NCI-H1048 (cell line): Measurements from ENCODE around the gene EIF4G3.
"Not testable (repeated sequence)": the region's sequence is repeated elsewhere in the genome, so short reads cannot be mapped to it uniquely, and the experiment has no call there.

ENCODE experiments used
- DNase-seq: peaks from one replicate; lab custom pipeline; 2025; lab: John Stamatoyannopoulos, UW

Gene EIF4G3

DNA sequence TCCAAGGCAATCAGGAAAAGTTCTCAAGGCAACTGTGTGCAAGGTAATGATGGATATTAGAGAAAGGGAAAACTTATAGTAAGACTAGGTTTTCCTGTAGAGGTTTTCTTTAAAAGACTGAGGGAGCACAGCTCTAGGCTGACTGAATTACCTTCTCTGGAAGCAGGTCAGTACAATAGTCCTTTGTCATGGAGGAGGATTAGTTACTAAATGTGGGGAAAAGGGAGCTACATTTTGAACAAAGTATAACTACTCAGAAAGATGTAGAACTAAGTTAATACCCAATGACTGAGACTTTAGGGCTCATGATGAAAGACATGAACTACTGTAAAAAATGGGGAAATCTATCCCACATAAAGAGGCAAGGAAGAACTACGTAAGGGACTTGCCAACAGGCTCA lies 241.0 kb downstream of the EIF4G3 start:
- DNase-seq = no peak

DNA sequence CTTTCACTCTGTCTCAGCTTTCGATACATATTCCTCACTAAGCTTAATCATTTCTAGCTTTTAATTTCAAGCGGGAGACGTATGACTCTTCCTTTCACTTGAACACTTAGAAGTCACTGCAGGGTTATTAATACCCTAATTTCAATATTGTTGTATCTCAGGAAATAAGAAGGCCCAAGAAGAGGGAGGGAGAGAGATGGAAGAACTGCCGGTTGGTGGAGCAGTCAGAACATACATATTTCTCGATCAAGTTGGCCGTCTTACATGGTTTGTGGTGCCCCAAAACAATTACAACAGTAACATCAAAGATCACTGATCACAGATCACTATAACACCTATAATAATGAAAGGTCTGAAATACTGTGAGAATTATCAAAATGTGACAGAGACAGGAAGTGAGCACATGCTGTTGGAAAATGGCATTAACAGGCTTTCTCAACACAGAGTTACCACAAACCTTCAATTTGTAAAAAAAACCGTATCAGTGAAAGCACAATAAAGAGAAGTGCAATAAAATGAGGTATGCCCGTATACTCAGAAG lies 244.2 kb downstream of the EIF4G3 start:
- DNase-seq = no peak

DNA sequence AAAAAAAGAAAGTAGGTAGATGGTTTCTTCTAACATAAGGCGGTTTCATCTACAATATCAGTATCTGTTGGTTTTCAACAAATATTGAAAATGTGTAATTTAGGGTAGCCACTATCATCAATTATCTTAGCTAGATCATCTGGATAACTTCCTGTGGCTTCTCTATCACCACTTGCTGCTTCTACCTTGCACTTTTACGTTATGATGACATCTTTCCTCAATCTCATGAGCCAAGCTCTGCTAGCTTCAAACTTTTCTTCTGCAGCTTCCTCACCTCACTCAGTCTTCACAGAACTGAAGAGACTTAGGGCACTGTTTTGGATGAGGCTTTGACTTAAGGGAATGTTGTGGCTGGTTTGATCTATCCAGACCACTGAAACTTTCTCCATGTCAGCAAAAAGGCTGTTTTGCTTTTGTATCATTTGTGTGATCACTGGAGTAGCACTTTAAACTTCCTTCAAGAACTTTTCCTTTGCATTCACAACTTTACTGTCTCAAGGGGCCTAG lies 244.7 kb downstream of the EIF4G3 start:
- no peak for DNase-seq

DNA sequence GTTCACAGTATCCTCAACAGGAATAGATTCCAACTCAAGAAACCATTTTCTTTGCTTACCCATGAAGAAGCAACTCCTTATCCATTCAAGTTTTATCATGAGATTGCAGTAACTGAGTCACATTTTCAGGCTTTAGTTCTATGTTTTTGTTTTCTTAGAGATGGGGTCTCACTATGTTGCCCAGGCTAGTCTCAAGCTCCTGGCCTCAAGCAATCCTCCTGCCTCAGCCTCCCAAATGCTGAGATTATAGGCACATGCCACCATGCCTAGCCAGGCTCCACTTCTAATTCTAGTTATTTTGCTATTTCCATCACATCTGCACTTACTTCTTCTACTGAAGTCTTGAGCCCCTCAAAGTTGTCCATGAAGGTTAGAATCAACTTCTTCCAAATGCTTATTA lies 246.3 kb downstream of the EIF4G3 start:
- DNase-seq = no peak

DNA sequence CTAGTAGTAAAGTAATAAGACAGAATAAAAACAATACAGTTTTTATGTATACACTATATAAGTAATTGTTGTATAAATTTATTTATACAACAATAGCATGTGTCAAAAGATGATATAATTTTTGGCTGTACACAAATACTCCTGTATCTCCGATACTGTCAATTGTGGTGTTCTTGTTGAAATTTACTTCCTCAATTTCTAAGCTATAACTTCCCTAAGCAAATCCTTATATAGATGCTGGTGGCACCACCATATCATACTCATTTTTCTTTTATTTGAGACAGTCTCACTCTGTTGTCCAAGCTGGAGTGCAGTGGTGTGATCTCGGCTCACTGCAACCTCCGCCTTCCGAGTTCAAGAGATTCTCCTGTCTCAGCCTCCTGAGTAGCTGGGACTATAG lies 248.6 kb downstream of the EIF4G3 start:
- DNase-seq = no peak

DNA sequence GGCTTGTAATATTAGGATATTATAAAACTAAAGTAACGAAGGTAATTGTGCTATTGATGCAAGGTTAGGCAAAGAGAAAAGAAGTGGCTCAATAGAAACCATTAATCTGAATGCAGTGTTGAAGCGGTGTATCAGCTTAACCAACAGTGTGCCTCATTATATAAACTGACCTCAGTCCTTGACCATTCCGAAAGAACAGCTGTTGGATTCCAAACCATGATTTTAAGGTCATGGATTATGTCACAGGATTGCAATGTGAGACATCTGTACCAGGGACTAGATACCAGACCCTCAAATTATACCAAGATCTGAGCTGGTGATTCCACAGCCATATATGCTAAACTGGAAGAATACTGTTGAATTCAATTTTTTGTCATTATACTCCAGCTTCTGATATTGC lies 255.4 kb downstream of the EIF4G3 start:
- DNase-seq = no peak

DNA sequence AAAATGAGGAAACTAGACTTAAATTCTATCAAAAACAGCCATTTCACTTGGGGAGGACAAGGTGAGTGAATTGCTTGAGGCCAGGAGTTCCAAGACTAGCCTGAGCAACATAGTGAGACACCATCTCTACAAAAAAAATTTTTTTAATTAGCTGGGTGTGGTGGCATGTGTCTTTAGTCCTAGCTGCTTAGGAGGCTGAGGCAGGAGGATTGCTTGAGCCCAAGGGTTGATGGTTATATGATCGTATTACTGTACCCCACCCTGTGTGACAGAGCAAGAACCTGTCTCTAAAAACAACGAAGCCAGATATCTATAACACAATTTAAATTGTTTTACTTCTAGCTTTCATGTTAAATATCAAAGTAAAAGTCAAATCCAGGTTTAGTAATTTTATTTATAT lies 263.5 kb downstream of the EIF4G3 start:
- DNase-seq = no peak

DNA sequence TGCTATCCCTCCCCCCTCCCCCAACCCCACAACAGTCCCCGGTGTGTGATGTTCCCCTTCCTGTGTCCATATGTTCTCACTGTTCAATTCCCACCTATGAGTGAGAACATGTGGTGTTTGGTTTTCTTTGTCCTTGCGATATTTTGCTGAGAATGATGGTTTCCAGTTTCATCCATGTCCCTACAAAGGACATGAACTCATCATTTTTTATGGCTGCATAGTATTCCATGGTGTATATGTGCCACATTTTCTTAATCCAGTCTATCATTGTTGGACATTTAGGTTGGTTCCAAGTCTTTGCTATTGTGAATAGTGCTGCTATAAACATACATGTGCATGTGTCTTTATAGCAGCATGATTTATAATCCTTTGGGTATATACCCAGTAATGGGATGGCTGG lies 269.2 kb downstream of the EIF4G3 start:
- not testable (repeated sequence) for DNase-seq

DNA sequence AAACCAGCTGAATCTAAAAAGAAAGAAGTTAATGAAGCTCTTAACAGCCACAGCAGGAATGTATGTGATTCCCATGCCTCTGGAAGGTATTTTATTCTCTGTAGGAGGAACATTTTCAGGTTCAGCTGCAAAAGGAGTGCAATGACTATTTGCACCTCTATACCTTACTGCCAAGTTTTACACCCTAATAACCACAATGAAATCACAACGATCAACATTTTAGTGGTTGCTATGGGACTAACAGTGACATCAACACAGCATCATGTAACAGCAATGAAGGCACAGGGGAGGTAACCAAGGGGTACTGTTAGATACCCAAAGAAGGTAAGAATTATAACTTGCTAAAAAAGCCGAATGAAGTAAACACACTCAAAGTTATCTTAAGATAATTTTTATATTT lies 273.3 kb downstream of the EIF4G3 start:
- no peak for DNase-seq

DNA sequence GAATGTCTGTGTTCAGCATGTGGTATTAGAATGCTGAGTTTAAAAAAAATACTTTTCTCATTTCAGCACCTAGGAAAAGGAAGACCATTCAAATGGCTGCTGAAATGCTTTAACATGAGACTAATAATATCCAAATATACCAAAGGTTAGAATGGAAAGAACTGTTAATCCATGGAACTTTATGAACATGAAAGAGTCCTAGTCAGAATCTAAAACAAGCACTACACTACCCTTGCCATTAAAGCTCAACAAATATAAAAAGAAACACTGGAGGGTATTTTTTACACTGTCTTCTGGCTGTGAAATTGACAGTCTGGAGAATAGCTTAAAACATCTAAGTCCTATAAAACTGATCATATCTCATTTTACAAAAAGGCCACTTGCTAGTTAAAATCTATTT lies 276.6 kb downstream of the EIF4G3 start:
- DNase-seq = no peak

DNA sequence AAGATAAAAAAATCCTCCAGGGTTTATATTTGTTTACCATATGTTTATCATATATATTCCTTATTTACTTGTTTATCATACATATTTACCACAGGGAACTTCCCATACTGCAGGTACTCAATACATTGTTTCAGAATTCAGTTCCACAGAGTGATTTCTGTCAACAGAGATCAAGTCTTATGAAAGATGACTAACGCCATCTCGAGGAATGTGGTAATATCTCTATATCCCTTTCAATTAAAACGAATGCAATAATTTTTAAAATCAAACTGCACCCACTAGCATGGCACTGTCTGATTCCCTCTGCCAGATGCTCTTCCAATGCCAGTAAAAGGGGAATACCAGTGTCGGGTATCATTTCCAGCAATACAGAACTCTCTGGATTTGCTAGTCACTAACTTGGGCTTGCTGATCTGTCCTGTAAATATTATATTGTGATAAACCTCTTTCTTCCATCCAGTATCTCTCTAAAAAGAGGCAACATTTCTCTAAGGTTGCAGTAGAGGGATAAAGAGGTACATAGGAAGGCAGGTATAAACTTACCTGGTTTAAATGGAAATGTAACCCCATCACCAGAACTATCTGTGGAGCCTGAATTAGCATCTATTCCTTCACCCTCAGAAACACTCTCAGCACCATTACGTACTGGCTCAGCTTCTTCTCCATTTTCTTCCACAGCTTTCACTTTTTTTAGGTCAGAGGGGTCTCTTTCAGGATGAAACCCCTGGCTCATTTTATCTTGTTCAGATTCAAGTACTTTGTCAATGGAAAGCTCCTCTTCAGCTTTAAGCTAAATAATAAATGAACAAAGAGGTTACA lies 277.3 kb downstream of the EIF4G3 start:
- no peak for DNase-seq

DNA sequence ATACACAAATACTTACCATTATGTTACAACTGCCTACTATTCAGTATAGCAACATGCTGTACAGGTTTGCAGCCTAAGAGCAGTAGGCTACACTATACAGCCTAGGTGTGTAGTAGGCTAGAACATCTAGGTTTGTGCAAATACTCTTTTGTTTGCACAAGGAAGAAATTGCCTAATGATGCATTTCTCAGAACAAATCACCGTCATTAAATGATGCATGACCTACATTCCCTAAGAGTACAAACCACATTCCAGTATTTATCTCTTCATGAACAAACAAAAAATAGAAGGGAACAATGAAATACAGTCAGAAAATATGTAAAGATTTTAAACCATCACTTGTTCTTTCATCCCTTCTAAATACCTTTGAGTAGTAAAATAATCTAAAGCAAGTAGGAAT lies 279.9 kb downstream of the EIF4G3 start:
- DNase-seq = peak; percentile 5

DNA sequence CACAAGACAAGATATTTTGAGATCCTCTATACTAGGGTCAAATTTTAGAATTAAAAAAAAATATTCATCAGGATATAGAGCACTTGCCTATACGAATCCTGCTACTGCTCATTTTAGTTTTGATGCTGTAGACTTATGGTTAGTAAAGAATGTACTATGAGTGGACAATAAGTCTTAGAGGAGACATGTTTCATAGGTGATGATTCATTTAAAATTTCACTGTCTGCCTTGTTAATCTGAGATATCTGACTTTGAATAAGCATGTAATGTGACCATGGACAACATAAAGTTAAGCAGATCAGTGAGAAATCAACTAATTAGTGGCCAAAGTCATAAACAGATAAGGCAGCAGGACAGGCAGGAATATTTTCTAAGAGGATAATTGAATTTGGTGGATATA lies 282.8 kb downstream of the EIF4G3 start:
- no peak for DNase-seq

DNA sequence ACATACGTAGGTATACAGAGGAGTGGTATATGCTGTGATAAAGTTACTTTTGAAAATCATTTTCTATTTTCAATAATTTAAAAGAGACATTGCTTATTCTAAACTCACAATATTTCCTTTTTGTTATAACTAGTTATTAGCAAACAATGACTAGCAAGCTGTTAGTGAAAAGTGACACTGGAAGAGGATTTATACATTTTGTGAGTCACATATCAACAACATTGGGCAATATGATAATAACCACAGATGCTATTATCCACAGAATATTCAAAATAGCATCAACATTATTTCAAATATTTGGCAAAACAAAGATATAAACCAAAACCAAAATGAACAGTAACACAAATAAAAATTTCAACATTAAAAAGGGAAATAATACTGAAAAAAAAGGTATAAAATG lies 285.6 kb downstream of the EIF4G3 start:
- no peak for DNase-seq

DNA sequence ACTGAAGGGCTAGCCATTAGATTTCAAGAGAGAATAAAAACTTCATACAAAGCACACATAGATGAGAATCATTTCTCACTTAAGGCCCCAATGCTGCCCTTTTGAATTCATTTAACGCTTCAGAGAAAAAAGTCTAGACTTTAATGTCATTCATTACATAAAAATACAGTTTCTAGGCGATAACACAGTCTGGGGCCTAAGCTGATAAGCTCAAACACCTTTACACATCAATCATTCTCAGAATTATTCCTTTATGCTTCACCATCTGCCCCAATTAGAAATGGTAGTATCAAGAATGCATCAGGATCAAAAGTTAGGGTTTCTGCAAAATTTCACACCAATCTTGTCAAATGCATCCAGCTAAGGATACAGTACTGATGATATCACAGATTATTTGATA lies 289.5 kb downstream of the EIF4G3 start:
- no peak for DNase-seq

DNA sequence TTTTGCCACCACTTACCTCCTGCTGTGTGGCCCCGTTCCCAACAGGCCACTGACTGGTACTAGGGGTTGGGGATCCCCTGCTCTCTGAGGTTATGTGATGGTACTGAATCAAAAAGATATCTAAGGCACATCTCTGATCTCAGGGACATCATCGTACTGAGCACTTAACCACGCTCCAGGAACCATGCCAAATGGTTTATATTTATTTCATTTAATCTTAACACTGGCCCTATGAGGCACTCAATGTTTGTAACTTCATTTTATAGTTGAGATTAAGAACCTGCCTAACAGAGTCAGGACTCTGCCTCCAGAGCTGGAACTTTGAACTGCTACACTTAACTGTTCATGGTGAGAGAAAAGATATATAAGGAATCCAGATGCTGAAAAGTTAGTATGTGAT lies 291.6 kb downstream of the EIF4G3 start:
- no peak for DNase-seq

DNA sequence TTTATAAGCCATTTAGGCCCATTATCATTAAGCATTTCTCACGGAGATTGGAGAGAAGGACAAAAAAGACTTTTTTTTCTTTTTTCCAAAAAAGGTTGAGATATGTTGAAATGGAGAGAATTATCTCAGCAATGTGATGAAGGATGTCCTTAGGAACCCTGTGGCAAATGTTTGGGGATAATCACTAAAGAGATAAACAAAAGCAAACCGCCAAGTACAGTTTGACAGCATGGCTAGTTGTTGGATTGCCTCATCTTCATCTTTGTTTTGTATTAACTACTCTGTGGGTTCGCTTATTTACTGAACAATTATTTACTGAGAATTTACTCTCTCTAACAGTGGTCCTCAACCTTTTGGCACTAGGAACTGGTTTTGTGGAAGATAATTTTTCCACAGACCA lies 292.2 kb downstream of the EIF4G3 start:
- no peak for DNase-seq

DNA sequence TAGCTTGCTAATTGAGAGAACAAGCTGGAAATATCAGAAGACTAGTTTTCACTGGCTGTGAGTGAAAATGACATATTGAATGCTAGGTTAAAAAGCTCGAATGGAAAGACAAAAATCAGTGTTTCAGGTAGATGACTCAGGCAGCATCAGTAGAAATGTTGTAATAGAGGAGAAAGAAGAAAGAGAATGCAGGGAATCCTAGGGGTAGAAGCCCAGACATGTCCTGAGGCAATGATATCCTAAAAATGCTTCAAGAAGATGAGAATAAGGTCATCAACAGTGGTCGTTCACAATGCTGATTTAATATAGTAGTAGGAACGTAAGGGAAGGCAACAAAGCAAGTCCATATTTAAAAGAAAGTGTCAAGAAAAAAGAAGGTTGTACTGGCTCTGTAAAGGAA lies 292.9 kb downstream of the EIF4G3 start:
- no peak for DNase-seq

DNA sequence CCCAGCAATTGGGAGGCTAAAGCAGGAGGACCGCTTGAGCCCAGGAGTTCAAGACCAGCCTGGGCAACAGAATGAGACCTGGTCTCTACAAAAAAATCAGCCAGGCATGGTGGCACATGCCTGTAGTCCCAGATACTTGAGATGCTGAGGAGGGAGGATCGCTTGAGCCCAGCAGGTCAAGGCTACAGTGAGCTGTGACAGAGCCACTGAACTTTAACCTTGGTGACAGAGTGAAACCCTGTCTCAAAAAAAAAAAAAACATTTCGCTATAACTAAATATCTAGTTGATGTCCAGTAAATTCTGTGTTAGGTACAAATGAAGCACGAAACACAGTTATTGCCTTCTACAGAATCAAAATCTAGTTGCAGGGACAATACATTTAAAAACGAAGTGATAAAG lies 293.9 kb downstream of the EIF4G3 start:
- no peak for DNase-seq

DNA sequence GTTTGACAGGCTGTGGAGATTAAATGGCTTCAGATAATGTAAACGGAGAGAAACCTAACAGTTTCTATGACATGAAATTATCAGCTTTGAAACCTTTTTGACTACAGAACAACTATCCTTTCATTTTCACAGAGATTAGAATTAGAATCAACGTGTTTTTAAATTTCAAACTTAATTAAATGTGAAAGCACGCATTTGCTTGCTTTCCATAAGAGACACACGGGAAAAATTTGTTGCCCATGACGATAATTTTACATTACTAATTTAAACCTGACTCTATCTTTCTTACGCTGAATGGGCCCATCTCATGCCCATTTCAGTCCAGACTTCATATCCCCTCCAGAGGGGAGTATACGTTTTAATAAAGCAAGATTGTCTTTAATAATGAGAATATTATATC lies 297.9 kb downstream of the EIF4G3 start:
- DNase-seq = no peak

DNA sequence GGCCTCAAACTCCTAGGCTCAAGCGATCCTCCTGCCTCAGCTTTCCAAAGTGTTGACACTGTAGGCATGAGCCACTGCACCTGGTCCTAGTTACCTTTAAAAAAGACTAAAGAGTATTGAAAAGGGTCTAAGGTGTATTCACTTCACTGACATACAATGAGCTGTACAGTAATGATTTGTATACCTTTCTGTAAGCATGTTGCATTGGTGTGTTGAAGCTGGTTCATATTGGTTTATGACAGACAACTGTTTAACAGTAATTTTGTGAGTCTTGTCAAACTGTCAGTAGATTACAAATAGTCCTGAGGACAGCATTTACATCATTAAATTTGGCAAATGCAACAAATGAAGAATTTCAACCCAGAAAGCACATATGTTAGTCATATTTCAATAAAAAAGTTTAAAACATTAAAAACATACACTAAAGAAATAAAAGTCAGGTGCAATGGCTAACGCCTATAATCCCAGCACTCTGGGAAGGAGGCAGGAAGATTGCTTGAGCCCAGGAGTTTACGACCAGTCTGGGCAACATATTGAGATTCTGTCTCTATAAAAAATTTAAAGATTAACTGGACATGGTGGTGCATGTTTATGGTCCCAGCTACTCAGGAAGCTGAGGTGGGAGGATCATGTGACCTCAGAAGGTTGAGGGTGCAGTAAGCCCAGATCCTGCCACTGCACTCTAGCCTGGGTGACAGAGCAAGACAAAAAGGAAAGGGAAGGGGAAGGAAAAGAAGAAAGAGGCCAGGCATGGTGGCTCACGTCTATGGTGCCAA lies 301.3 kb downstream of the EIF4G3 start:
- no peak for DNase-seq

DNA sequence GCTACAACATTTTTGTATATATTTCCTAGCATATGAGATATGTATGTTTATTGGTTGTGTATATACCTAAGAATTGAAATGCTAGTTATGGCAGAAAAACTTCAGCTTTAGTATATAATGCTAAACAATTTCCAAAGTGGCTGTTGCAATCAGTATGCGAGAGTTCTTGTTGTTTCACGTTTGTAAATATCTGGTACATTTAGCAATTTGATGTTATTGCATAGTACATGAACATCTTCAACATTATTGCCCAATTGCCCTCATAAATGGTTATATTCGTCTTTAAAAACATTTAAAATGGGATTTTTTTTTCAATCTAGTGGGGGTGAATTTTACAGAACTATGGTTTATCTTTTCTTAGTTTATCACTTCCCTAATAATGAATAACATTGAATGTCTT lies 303.4 kb downstream of the EIF4G3 start:
- DNase-seq = no peak

DNA sequence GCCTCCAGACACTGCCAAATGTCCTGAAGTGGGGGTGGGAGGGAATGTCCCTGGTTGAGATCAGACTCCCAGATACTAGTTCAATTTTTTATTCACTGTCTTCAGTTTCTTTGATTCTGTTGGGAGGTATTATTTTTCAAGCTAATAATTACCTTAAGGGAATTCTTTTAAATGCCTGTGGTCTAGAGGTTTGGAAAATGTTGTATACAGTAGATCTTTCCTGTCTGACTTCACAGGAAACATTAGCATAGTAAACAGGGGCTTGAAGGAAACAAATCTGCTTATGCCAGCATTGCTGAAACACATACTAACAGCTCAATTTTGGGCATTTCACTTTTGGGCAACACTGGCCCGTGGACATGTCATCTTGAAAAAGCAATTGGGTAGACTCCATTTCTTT lies 305.3 kb downstream of the EIF4G3 start:
- no peak for DNase-seq
